ENCODE data around the gene UNC5A.

The UNC5A gene

GRCh38 chr5:176822793-176823481 lies 12.6 kb downstream of the UNC5A start:
- Histone ChIP-seq H3K4me1 (ENCODE audit: control insufficient read depth, insufficient read depth, low read length) (peaks cover 2% of the 10 kb centered on the region), H3K27ac (ENCODE audit: low read length) (no peak overlapping the region), H3K4me3 (ENCODE audit: low read length in 2 of 2) (no peak overlapping the region), H3K9ac (ENCODE audit: low read length in 2 of 2) (no peak overlapping the region), H3K27me3 (ENCODE audit: control insufficient read depth in 1 of 2, insufficient read depth in 2 of 2, low read length in 2 of 2) (peaks cover 18 to 34% of the 10 kb centered on the region in 2 donors), H3K36me3 (ENCODE audit: control insufficient read depth in 2 of 2, insufficient read depth in 2 of 2, low read length in 2 of 2) (no peaks in the 10 kb centered on the region), H3K9me3 (ENCODE audit: control insufficient read depth in 2 of 2, low read length in 2 of 2) (no peaks in the 10 kb centered on the region)

- peaks cover 8 to 27% of the 10 kb centered on the region in 2 donors for H3K27me3 ChIP-seq (ENCODE audit: control insufficient read depth in 1 of 2, insufficient read depth in 2 of 2, low read length in 2 of 2)
- no peaks in the 10 kb centered on the region for H3K4me1 ChIP-seq (ENCODE audit: control insufficient read depth, insufficient read depth, low read length)
- H3K27ac ChIP-seq (ENCODE audit: low read length), result no peak overlapping the region
- no peak overlapping the region for H3K9ac ChIP-seq (ENCODE audit: low read length in 2 of 2)
- no peak overlapping the region for H3K4me3 ChIP-seq (ENCODE audit: low read length in 2 of 2)
- H3K36me3 ChIP-seq (ENCODE audit: control insufficient read depth in 2 of 2, insufficient read depth in 2 of 2, low read length in 2 of 2), result no peaks in the 10 kb centered on the region
- no peaks in the 10 kb centered on the region for H3K9me3 ChIP-seq (ENCODE audit: control insufficient read depth in 2 of 2, low read length in 2 of 2)
Observed at GRCh38 chr5:176823869-176824412, 13.6 kb downstream of the UNC5A start.

- H3K27me3 ChIP-seq (ENCODE audit: control insufficient read depth in 1 of 2, insufficient read depth in 2 of 2, low read length in 2 of 2), result peaks cover 2 to 22% of the 10 kb centered on the region in 2 donors
- no peak overlapping the region for H3K27ac ChIP-seq (ENCODE audit: low read length)
- no peak overlapping the region for H3K9ac ChIP-seq (ENCODE audit: low read length in 2 of 2)
- H3K36me3 ChIP-seq (ENCODE audit: control insufficient read depth in 2 of 2, insufficient read depth in 2 of 2, low read length in 2 of 2), result no peaks in the 10 kb centered on the region
- no peaks in the 10 kb centered on the region for H3K4me1 ChIP-seq (ENCODE audit: control insufficient read depth, insufficient read depth, low read length)
- H3K9me3 ChIP-seq (ENCODE audit: control insufficient read depth in 2 of 2, low read length in 2 of 2), result no peaks in the 10 kb centered on the region
- no peak overlapping the region for H3K4me3 ChIP-seq (ENCODE audit: low read length in 2 of 2)
Observed at GRCh38 chr5:176824604-176825003, 14.2 kb downstream of the UNC5A start.

GRCh38 chr5:176825234-176825633 lies 14.9 kb downstream of the UNC5A start:
- H3K36me3 ChIP-seq (ENCODE audit: control insufficient read depth in 2 of 2, insufficient read depth in 2 of 2, low read length in 2 of 2), result no peaks in the 10 kb centered on the region
- no peak overlapping the region for H3K27ac ChIP-seq (ENCODE audit: low read length)
- H3K4me1 ChIP-seq (ENCODE audit: control insufficient read depth, insufficient read depth, low read length), result no peaks in the 10 kb centered on the region
- H3K4me3 ChIP-seq (ENCODE audit: low read length in 2 of 2), result no peak overlapping the region
- no peak overlapping the region for H3K9ac ChIP-seq (ENCODE audit: low read length in 2 of 2)
- peaks cover 2 to 21% of the 10 kb centered on the region in 2 donors for H3K27me3 ChIP-seq (ENCODE audit: control insufficient read depth in 1 of 2, insufficient read depth in 2 of 2, low read length in 2 of 2)
- H3K9me3 ChIP-seq (ENCODE audit: control insufficient read depth in 2 of 2, low read length in 2 of 2), result no peaks in the 10 kb centered on the region

- Histone ChIP-seq H3K27me3 (ENCODE audit: control insufficient read depth in 1 of 2, insufficient read depth in 2 of 2, low read length in 2 of 2) (peaks cover 2 to 17% of the 10 kb centered on the region in 2 donors), H3K4me1 (ENCODE audit: control insufficient read depth, insufficient read depth, low read length) (no peaks in the 10 kb centered on the region), H3K4me3 (ENCODE audit: low read length in 2 of 2) (no peak overlapping the region), H3K9ac (ENCODE audit: low read length in 2 of 2) (no peak overlapping the region), H3K27ac (ENCODE audit: low read length) (no peak overlapping the region), H3K9me3 (ENCODE audit: control insufficient read depth in 2 of 2, low read length in 2 of 2) (no peaks in the 10 kb centered on the region), H3K36me3 (ENCODE audit: control insufficient read depth in 2 of 2, insufficient read depth in 2 of 2, low read length in 2 of 2) (no peaks in the 10 kb centered on the region)
Observed at GRCh38 chr5:176825957-176826356, 15.6 kb downstream of the UNC5A start.

GRCh38 chr5:176827736-176828414 lies 17.5 kb downstream of the UNC5A start:
- Histone ChIP-seq H3K4me1 (ENCODE audit: control insufficient read depth, insufficient read depth, low read length) (no peaks in the 10 kb centered on the region), H3K36me3 (ENCODE audit: control insufficient read depth in 2 of 2, insufficient read depth in 2 of 2, low read length in 2 of 2) (no peaks in the 10 kb centered on the region), H3K27me3 (ENCODE audit: control insufficient read depth in 1 of 2, insufficient read depth in 2 of 2, low read length in 2 of 2) (peaks cover 4 to 8% of the 10 kb centered on the region in 2 donors), H3K9ac (ENCODE audit: low read length in 2 of 2) (no peak overlapping the region), H3K27ac (ENCODE audit: low read length) (no peak overlapping the region), H3K4me3 (ENCODE audit: low read length in 2 of 2) (no peak overlapping the region), H3K9me3 (ENCODE audit: control insufficient read depth in 2 of 2, low read length in 2 of 2) (no peaks in the 10 kb centered on the region)

- H3K27me3 ChIP-seq (ENCODE audit: control insufficient read depth in 1 of 2, insufficient read depth in 2 of 2, low read length in 2 of 2), result peaks cover 8 to 11% of the 10 kb centered on the region in 2 donors
- H3K9ac ChIP-seq (ENCODE audit: low read length in 2 of 2), result no peak overlapping the region
- no peaks in the 10 kb centered on the region for H3K4me1 ChIP-seq (ENCODE audit: control insufficient read depth, insufficient read depth, low read length)
- no peaks in the 10 kb centered on the region for H3K36me3 ChIP-seq (ENCODE audit: control insufficient read depth in 2 of 2, insufficient read depth in 2 of 2, low read length in 2 of 2)
- H3K4me3 ChIP-seq (ENCODE audit: low read length in 2 of 2), result no peak overlapping the region
- no peak overlapping the region for H3K27ac ChIP-seq (ENCODE audit: low read length)
- H3K9me3 ChIP-seq (ENCODE audit: control insufficient read depth in 2 of 2, low read length in 2 of 2), result no peaks in the 10 kb centered on the region
Observed at GRCh38 chr5:176829320-176829719, 19.0 kb downstream of the UNC5A start.

GRCh38 chr5:176830422-176830994 lies 20.1 kb downstream of the UNC5A start:
- no peak overlapping the region for H3K4me3 ChIP-seq (ENCODE audit: low read length in 2 of 2)
- no peaks in the 10 kb centered on the region for H3K4me1 ChIP-seq (ENCODE audit: control insufficient read depth, insufficient read depth, low read length)
- H3K36me3 ChIP-seq (ENCODE audit: control insufficient read depth in 2 of 2, insufficient read depth in 2 of 2, low read length in 2 of 2), result no peaks in the 10 kb centered on the region
- peaks cover 8 to 12% of the 10 kb centered on the region in 2 donors for H3K27me3 ChIP-seq (ENCODE audit: control insufficient read depth in 1 of 2, insufficient read depth in 2 of 2, low read length in 2 of 2)
- H3K9me3 ChIP-seq (ENCODE audit: control insufficient read depth in 2 of 2, low read length in 2 of 2), result no peaks in the 10 kb centered on the region
- no peak overlapping the region for H3K27ac ChIP-seq (ENCODE audit: low read length)
- no peak overlapping the region for H3K9ac ChIP-seq (ENCODE audit: low read length in 2 of 2)

GRCh38 chr5:176830995-176831423 lies 20.6 kb downstream of the UNC5A start:
- H3K36me3 ChIP-seq (ENCODE audit: control insufficient read depth in 2 of 2, insufficient read depth in 2 of 2, low read length in 2 of 2), result no peaks in the 10 kb centered on the region
- no peak overlapping the region for H3K4me3 ChIP-seq (ENCODE audit: low read length in 2 of 2)
- H3K9me3 ChIP-seq (ENCODE audit: control insufficient read depth in 2 of 2, low read length in 2 of 2), result no peaks in the 10 kb centered on the region
- no peaks in the 10 kb centered on the region for H3K4me1 ChIP-seq (ENCODE audit: control insufficient read depth, insufficient read depth, low read length)
- H3K27me3 ChIP-seq (ENCODE audit: control insufficient read depth in 1 of 2, insufficient read depth in 2 of 2, low read length in 2 of 2), result peaks cover 8 to 12% of the 10 kb centered on the region in 2 donors
- H3K9ac ChIP-seq (ENCODE audit: low read length in 2 of 2), result no peak overlapping the region
- no peak overlapping the region for H3K27ac ChIP-seq (ENCODE audit: low read length)

GRCh38 chr5:176831425-176831824 lies 21.1 kb downstream of the UNC5A start:
- Histone ChIP-seq H3K9ac (ENCODE audit: low read length in 2 of 2) (no peak overlapping the region), H3K9me3 (ENCODE audit: control insufficient read depth in 2 of 2, low read length in 2 of 2) (no peaks in the 10 kb centered on the region), H3K27ac (ENCODE audit: low read length) (no peak overlapping the region), H3K27me3 (ENCODE audit: control insufficient read depth in 1 of 2, insufficient read depth in 2 of 2, low read length in 2 of 2) (peaks cover 8 to 12% of the 10 kb centered on the region in 2 donors), H3K4me3 (ENCODE audit: low read length in 2 of 2) (no peak overlapping the region), H3K36me3 (ENCODE audit: control insufficient read depth in 2 of 2, insufficient read depth in 2 of 2, low read length in 2 of 2) (no peaks in the 10 kb centered on the region), H3K4me1 (ENCODE audit: control insufficient read depth, insufficient read depth, low read length) (no peaks in the 10 kb centered on the region)

Data from stomach smooth muscle (tissue), 2 donors.